ENCODE data around the gene LLPH. TPM values are rescaled to one million over a fixed set of nuclear protein-coding genes. Genes with fewer than 3 reads are reported as not detected.
A peak's percentile ranks its signal among the peaks of the same experiment; 100 is the strongest.

Gene LLPH
- total and polyA plus RNA-seq, 2 of the 13 experiments (the other 11 are each of a cell fraction or from before 2014, with no cell fraction given), result 4.2 to 25.6 TPM

GRCh38 chr12:66087365-66087943, 43.1 kb downstream of the LLPH start (continued):
- TF ChIP-seq LCORL (IDR thresholded peaks at IDR 0.05), result no peak
- peak; percentile 57; the same call in 1 of the 2 replicates for TF ChIP-seq LCORL (CRISPR knock-in tag; IDR thresholded peaks at IDR 0.05)
- no peak for TF ChIP-seq BRF2 (CRISPR knock-in tag; IDR thresholded peaks at IDR 0.05)
- TF ChIP-seq ZNF205 (CRISPR knock-in tag; IDR thresholded peaks at IDR 0.05), result no peak
- no peak for TF ChIP-seq ZNF746 (CRISPR knock-in tag; IDR thresholded peaks at IDR 0.05)
- TF ChIP-seq ZNF136 (CRISPR knock-in tag; IDR thresholded peaks at IDR 0.05; ENCODE audit: low read depth), result no peak
- no peak for TF ChIP-seq POGK (CRISPR knock-in tag; conservative IDR thresholded peaks at IDR 0.05)
- TF ChIP-seq ESRRA (CRISPR knock-in tag; IDR thresholded peaks at IDR 0.05; ENCODE audit: low read depth), result no peak
- TF ChIP-seq NR1H2 (CRISPR knock-in tag; IDR thresholded peaks at IDR 0.05; ENCODE audit: borderline replicate concordance, low read depth), result no peak
- no peak for TF ChIP-seq ZNF142 (CRISPR knock-in tag; IDR thresholded peaks at IDR 0.05)
- TF ChIP-seq ZNF430 (CRISPR knock-in tag; IDR thresholded peaks at IDR 0.05), result no peak
- TF ChIP-seq ZNF441 (CRISPR knock-in tag; IDR thresholded peaks at IDR 0.05; ENCODE audit: borderline replicate concordance), result no peak
- TF ChIP-seq RAD21 (CRISPR knock-in tag; IDR thresholded peaks at IDR 0.05), result peak; percentile 77
- no peak for TF ChIP-seq ZNF816 (CRISPR knock-in tag; IDR thresholded peaks at IDR 0.05; ENCODE audit: borderline replicate concordance)
- TF ChIP-seq ZNF563 (CRISPR knock-in tag; IDR thresholded peaks at IDR 0.05), result no peak
- TF ChIP-seq ARID3A (IDR thresholded peaks at IDR 0.05; ENCODE audit: low read depth, low read length), result 0 out of 2 replicates have a peak, but pooled peaks have one; percentile 40
- no peak for TF ChIP-seq ZNF251 (CRISPR knock-in tag; IDR thresholded peaks at IDR 0.05)
- no peak for TF ChIP-seq ZSCAN5A (CRISPR knock-in tag; IDR thresholded peaks at IDR 0.05; ENCODE audit: borderline replicate concordance)
